PC-3 (cell line): ENCODE data around the gene ASCL5. TPM values are rescaled to one million over a fixed set of nuclear protein-coding genes. Genes with fewer than 3 reads are reported as not detected.

ENCODE experiments used
- ATAC-seq: fragments of 200-7000 bp; cut with Tn5 transposase; 2 replicates; pipeline ENCODE4 v1.9.1; 2020; ENCODE audit warnings: mild to moderate bottlenecking, moderate library complexity
- BruUV-seq: library from RNA; stranded (reverse); fragments of 400-500 nt; replicated peaks from 2 replicates; lab custom pipeline; 2021; lab: Mats Ljungman, UMichigan
- CTCF ChIA-PET: fragments of 300-600 bp; sonication (Branson Sonifier 250); formaldehyde crosslinking; loops from one replicate; lab custom pipeline; 2022; ENCODE audit warnings: antibody characterized with exemption; lab: Charles Lee
- POLR2A ChIA-PET: fragments of 300-600 bp; sonication (Branson Sonifier 250); formaldehyde crosslinking; loops from one replicate; lab custom pipeline; 2022; ENCODE audit warnings: antibody characterized with exemption; ENCODE audit not compliant: unreplicated experiment; lab: Charles Lee
- DNase-seq: peaks from one replicate; pipeline ENCODE4 v3.0.0-alpha.2; 2015
- H2AFZ ChIP-seq: fragments of 300-600 bp; sonication (generic); 2 replicates; pipeline ENCODE4 v1.6.0; 2016; ENCODE audit warnings: antibody characterized with exemption, low read length
- H3F3A ChIP-seq: fragments of 300-600 bp; sonication (generic); one replicate; pipeline ENCODE4 v1.6.0; 2017; ENCODE audit warnings: antibody characterized with exemption, low read length, control low read depth, mild to moderate bottlenecking; ENCODE audit not compliant: unreplicated experiment
- H3K27ac ChIP-seq: fragments of 300-600 bp; sonication (generic); 2 replicates; pipeline ENCODE4 v1.5.1; 2016; ENCODE audit warnings: mild to moderate bottlenecking, low read length
- H3K27me3 ChIP-seq: fragments of 300-600 bp; sonication (generic); 2 replicates; pipeline ENCODE4 v1.6.1; 2016; ENCODE audit warnings: low read length, mixed read lengths
- H3K36me3 ChIP-seq: fragments of 300-600 bp; sonication (generic); 2 replicates; pipeline ENCODE4 v1.6.1; 2016; ENCODE audit warnings: low read depth, mixed run types, low read length, mixed read lengths
- H3K4me1 ChIP-seq: fragments of 300-600 bp; sonication (generic); 2 replicates; pipeline ENCODE4 v1.5.1; 2016; ENCODE audit warnings: low read length; ENCODE audit not compliant: insufficient read depth
- H3K4me2 ChIP-seq: fragments of 300-600 bp; sonication (generic); 2 replicates; pipeline ENCODE4 v1.6.0; 2016; ENCODE audit warnings: low read length
- H3K4me3 ChIP-seq: fragments of 300-600 bp; sonication (generic); 2 replicates; pipeline ENCODE4 v1.5.1; 2016; ENCODE audit warnings: mild to moderate bottlenecking, low read length, mixed read lengths
- H3K79me2 ChIP-seq: fragments of 300-600 bp; sonication (generic); 2 replicates; pipeline ENCODE4 v1.6.1; 2017; ENCODE audit warnings: low read length, mixed read lengths
- H3K9ac ChIP-seq: fragments of 300-600 bp; sonication (generic); 2 replicates; pipeline ENCODE4 v1.6.0; 2016; ENCODE audit warnings: mild to moderate bottlenecking, low read length
- H3K9me2 ChIP-seq: fragments of 300-600 bp; sonication (generic); replicated peaks from 2 replicates; pipeline ENCODE4 v1.6.1; 2016; ENCODE audit warnings: mixed run types, low read length, mixed read lengths
- H3K9me3 ChIP-seq: fragments of 300-600 bp; sonication (generic); 2 replicates; pipeline ENCODE4 v1.6.1; 2016; ENCODE audit warnings: low read length, mixed read lengths
- H4K20me1 ChIP-seq: fragments of 300-600 bp; sonication (generic); 2 replicates; pipeline ENCODE4 v1.6.1; 2016; ENCODE audit warnings: low read length, mixed read lengths
- CTCF ChIP-seq: fragments of 300-600 bp; sonication (generic); conservative IDR thresholded peaks from 2 replicates; pipeline ENCODE4 v1.5.1; 2017; ENCODE audit warnings: antibody characterized with exemption, low read depth, mild to moderate bottlenecking, low read length
- EZH2 ChIP-seq: fragments of 300-600 bp; sonication (generic); IDR thresholded peaks from one replicate; pipeline ENCODE4 v1.6.1; 2017; ENCODE audit warnings: antibody characterized with exemption, mild to moderate bottlenecking, low read length; ENCODE audit not compliant: unreplicated experiment
- EZH2phosphoT487 ChIP-seq: fragments of 300-600 bp; sonication (generic); IDR thresholded peaks from 2 replicates; pipeline ENCODE4 v1.6.1; 2018; ENCODE audit warnings: mild to moderate bottlenecking, antibody characterized with exemption, low read length, borderline replicate concordance
- intact Hi-C: fragments of 100-400 bp; cut with micrococcal nuclease; formaldehyde crosslinking; loops from 2 replicates; pipeline ENCODE4 v1.9.0; 2023
- total RNA-seq: library from RNA; depleted of rRNA; stranded (reverse); fragments of >200 nt; gene quantifications from 2 replicates; pipeline ENCODE4 v1.2.3, GENCODE V29; 2014

The ASCL5 gene
- total RNA-seq, 1 experiment from 2014 or later, result 3.1 TPM

GRCh38 chr1:201115390-201115937, 11.5 kb downstream of the ASCL5 start:
- Histone ChIP-seq H3K27ac (no peak overlapping the region), H3F3A (no peaks in the 10 kb centered on the region), H3K27me3 (no peaks in the 10 kb centered on the region), H3K4me3 (peak overlapping the region; percentile 73), H3K9me2 (no peaks in the 10 kb centered on the region), H3K4me2 (peak overlapping the region; percentile 85), H3K9ac (no peak overlapping the region), H3K79me2 (peaks cover 9% of the 10 kb centered on the region; the same call in 1 of the 2 replicates), H2AFZ (no peak overlapping the region), H3K4me1 (peaks cover 13% of the 10 kb centered on the region), H3K9me3 (no peaks in the 10 kb centered on the region), H3K36me3 (no peaks in the 10 kb centered on the region), H4K20me1 (no peaks in the 10 kb centered on the region)
- DNase-seq, result no peak
- ATAC-seq, result no peak
- intact Hi-C loops, result loop anchor here (2.0 kb wide), 1 partner anchor 69 kb away; no protein-coding TSS in a partner anchor
- no TSS peak for BruUV-seq
- ChIA-PET CTCF (interaction anchor here (1.0 to 3.1 kb wide), 4 partner anchors 29 to 493 kb away, joined by 4 to 46 read pairs (median 20); no protein-coding TSS in a partner anchor), POLR2A (interaction anchor here (0.6 kb wide), 1 partner anchor 29 kb away, joined by 3 read pairs; no protein-coding TSS in a partner anchor)
- TF ChIP-seq EZH2 (no peak), CTCF (no peak), EZH2phosphoT487 (no peak)

DNA sequence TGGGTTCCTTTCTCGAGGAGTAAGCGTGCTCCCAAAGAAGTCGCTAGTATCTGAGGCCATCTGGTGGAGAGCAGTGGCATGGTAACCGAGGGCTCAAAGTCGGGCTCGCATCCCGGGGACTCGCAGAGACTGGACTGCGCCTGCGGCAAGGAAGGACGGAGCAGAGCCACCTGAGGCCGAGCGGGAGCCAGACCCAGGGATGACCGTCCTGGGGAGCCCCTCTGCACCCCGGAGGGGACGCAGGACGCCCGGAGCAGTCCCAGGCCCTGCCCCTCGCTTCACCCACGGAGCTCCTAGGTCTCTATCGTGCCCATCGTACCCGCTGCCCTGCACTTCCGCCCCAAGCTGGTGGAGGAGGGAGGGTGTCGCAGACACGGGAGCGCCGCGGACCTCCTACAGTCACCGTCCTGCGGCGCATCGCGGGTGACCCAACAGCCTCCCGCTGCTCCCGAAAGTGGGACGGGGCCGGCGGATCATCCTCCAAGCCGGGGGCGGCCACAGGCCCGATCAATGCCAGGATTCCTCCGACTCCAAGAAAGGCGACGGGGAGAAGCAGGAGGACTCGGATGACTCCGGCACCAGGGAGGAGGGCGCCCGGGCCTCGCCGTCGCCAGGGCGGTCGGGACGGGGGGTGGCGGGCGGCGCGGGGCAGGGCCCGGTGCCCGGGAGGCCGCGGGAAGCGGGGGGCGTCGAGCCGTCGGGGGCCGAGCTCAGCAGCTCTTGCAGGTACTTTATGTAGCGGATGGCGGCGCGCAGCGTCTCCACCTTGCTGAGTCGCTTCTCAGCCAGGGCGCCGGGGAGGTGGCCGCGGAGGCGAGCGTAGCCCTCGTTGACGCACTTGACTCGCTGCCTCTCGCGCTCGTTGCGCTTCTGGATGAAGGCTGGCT, 12.5 kb downstream of the ASCL5 start:
- H3K4me2 ChIP-seq, result peak overlapping the region; percentile 85
- POLR2A ChIA-PET, result interaction anchor here (0.6 kb wide), 1 partner anchor 28 kb away, joined by 3 read pairs; no protein-coding TSS in a partner anchor
- DNase-seq (peak; percentile 100), ATAC-seq (peak; percentile 94)
- peaks cover 13% of the 10 kb centered on the region for H3K4me1 ChIP-seq
- H3K79me2 ChIP-seq, result peaks cover 9% of the 10 kb centered on the region; the same call in 1 of the 2 replicates
- peak overlapping the region; percentile 91 for H2AFZ ChIP-seq
- intact Hi-C loops, result loop anchor here (1.0 to 5.0 kb wide), 5 partner anchors 28 to 492 kb away; partner anchors contain the start of genes INAVA and KIF14
- no peaks in the 10 kb centered on the region for H3K9me3 ChIP-seq
- no peaks in the 10 kb centered on the region for H4K20me1 ChIP-seq
- TF ChIP-seq EZH2phosphoT487 (no peak), CTCF (peak; percentile 100)
- no peaks in the 10 kb centered on the region for H3K27me3 ChIP-seq
- H3K9me2 ChIP-seq, result no peaks in the 10 kb centered on the region
- CTCF ChIA-PET, result interaction anchor here (0.7 to 3.1 kb wide), 9 partner anchors 28 to 492 kb away, joined by 3 to 46 read pairs (median 4); no protein-coding TSS in a partner anchor
- peak overlapping the region; percentile 65 for H3K9ac ChIP-seq
- no peak overlapping the region for H3K27ac ChIP-seq
- no peaks in the 10 kb centered on the region for H3F3A ChIP-seq
- TSS peak; percentile 35 for BruUV-seq
- H3K4me3 ChIP-seq, result peak overlapping the region; percentile 73
- H3K36me3 ChIP-seq, result no peaks in the 10 kb centered on the region
